ENCODE results near the gene HK2.

DNA sequence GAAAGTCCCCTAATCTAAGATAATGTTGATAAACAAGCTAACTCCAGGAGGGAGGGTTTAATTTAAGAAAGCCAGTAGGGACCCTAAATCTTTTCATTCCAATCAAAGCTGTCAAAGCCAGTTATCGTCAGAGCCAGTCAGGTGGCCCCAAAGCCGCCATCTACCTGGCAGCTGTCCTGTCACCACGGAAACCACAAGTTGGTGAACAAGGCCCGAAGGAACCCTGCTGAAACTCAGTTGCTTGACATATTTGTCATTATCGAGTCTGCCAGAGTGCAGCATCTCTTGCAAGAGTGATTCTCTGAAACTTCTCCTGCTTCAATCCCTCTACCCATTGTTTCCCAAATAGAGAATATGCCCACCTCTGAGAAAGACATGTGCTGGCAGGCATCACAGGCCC is 93.7 kb downstream of the HK2 start:
- no peak for TF ChIP-seq MYC (IDR thresholded peaks at IDR 0.05; ENCODE audit: low read depth, low read length)
- TF ChIP-seq, protein P1, sequence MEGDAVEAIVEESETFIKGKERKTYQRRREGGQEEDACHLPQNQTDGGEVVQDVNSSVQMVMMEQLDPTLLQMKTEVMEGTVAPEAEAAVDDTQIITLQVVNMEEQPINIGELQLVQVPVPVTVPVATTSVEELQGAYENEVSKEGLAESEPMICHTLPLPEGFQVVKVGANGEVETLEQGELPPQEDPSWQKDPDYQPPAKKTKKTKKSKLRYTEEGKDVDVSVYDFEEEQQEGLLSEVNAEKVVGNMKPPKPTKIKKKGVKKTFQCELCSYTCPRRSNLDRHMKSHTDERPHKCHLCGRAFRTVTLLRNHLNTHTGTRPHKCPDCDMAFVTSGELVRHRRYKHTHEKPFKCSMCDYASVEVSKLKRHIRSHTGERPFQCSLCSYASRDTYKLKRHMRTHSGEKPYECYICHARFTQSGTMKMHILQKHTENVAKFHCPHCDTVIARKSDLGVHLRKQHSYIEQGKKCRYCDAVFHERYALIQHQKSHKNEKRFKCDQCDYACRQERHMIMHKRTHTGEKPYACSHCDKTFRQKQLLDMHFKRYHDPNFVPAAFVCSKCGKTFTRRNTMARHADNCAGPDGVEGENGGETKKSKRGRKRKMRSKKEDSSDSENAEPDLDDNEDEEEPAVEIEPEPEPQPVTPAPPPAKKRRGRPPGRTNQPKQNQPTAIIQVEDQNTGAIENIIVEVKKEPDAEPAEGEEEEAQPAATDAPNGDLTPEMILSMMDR (IDR thresholded peaks at IDR 0.05; ENCODE audit: low read depth, low read length) = no peak

All from NB4 (cell line).